K562 (cell line): ENCODE measurements around the gene C11orf98. TPM values are rescaled to one million over a fixed set of nuclear protein-coding genes. Genes with fewer than 3 reads are reported as not detected.

ENCODE experiments used
- ATF1 ChIP-seq, 2 experiments: fragments of 450-650 bp in 1 of 2; IDR thresholded peaks; 2 replicates each; pipeline ENCODE4 v1.6.1; 2016; ENCODE audit warnings: missing compliant biosample characterization in 1 of 2, missing genetic modification characterization in 1 of 2
- CREBBP ChIP-seq: IDR thresholded peaks from one replicate; pipeline ENCODE4 v1.6.1; 2012; ENCODE audit warnings: low read depth, mild to moderate bottlenecking, control low read depth, inconsistent platforms, low read length
- ETV1 ChIP-seq: fragments of 450-650 bp; conservative IDR thresholded peaks from 2 replicates; pipeline ENCODE4 v1.6.1; 2016; ENCODE audit warnings: missing genetic modification characterization, control low read depth, low read depth, missing compliant biosample characterization
- GTF3C2 ChIP-seq: IDR thresholded peaks from 3 replicates; pipeline ENCODE4 v1.6.1; 2011; ENCODE audit warnings: borderline replicate concordance, mild to moderate bottlenecking, moderate library complexity; ENCODE audit not compliant: insufficient read length; ENCODE audit errors: extremely low read depth
- HLTF ChIP-seq: fragments of 450-650 bp; IDR thresholded peaks from 2 replicates; pipeline ENCODE4 v1.6.1; 2016
- JUND ChIP-seq, 2 experiments: IDR thresholded peaks; 2 replicates in 1 of 2; 3 replicates in 1 of 2; pipeline ENCODE4 v1.6.1; 2011; ENCODE audit warnings: borderline replicate concordance in 2 of 2, low read depth in 2 of 2, low read length in 2 of 2, improper control_type of control experiment in 1 of 2, missing biosample characterization in 1 of 2, missing genetic modification characterization in 1 of 2, missing genetic modification reagents in 1 of 2
- MIER1 ChIP-seq: fragments of 450-650 bp; IDR thresholded peaks from 2 replicates; pipeline ENCODE4 v1.6.1; 2016; ENCODE audit warnings: antibody characterized with exemption, mild to moderate bottlenecking, low read depth
- MTA1 ChIP-seq: fragments of 450-650 bp; IDR thresholded peaks from 2 replicates; pipeline ENCODE4 v1.6.1; 2017; ENCODE audit warnings: borderline replicate concordance
- PHB2 ChIP-seq: fragments of 450-650 bp; IDR thresholded peaks from 2 replicates; pipeline ENCODE4 v1.6.1; 2017; ENCODE audit warnings: low read depth
- POLR3A ChIP-seq: IDR thresholded peaks from 2 replicates; pipeline ENCODE4 v1.6.1; 2011; ENCODE audit warnings: borderline replicate concordance, mild to moderate bottlenecking, moderate library complexity; ENCODE audit not compliant: insufficient read length, insufficient read depth; ENCODE audit errors: extremely low read depth
- PTRF ChIP-seq: fragments of 450-650 bp; IDR thresholded peaks from 2 replicates; pipeline ENCODE4 v1.6.1; 2016; ENCODE audit warnings: mild to moderate bottlenecking, missing genetic modification characterization, missing compliant biosample characterization
- RHOXF2B ChIP-seq: fragments of 250-450 bp; sonication (Bioruptor Pico); conservative IDR thresholded peaks from 2 replicates; pipeline ENCODE4 v1.5.1; 2021
- SMAD1 ChIP-seq: fragments of 150-350 bp; IDR thresholded peaks from 2 replicates; pipeline ENCODE4 v1.6.1; 2014; ENCODE audit warnings: low read length, low read depth; ENCODE audit not compliant: partially characterized antibody
- SOX6 ChIP-seq: fragments of 450-650 bp; IDR thresholded peaks from 2 replicates; pipeline ENCODE4 v1.6.1; 2014; ENCODE audit warnings: mild to moderate bottlenecking
- TRIM25 ChIP-seq: fragments of 450-650 bp; IDR thresholded peaks from 2 replicates; pipeline ENCODE4 v1.7.0; 2016; ENCODE audit warnings: borderline replicate concordance
- WHSC1 ChIP-seq: IDR thresholded peaks from one replicate; pipeline ENCODE4 v1.6.1; 2012; ENCODE audit warnings: low read length, control low read depth, inconsistent platforms
- ZFP1 ChIP-seq: fragments of 450-650 bp; formaldehyde crosslinking; IDR thresholded peaks from 2 replicates; pipeline ENCODE4 v1.4.0; 2020; ENCODE audit warnings: mild to moderate bottlenecking, mixed read lengths
- ZNF436 ChIP-seq: fragments of 250-450, 450-650 bp; sonication (Bioruptor Pico); formaldehyde crosslinking; IDR thresholded peaks from 2 replicates; pipeline ENCODE4 v1.7.0; 2020; ENCODE audit warnings: mild to moderate bottlenecking
- ZNF79 ChIP-seq: fragments of 250-450 bp; sonication (Bioruptor Pico); IDR thresholded peaks from 2 replicates; pipeline ENCODE4 v1.4.0; 2020; ENCODE audit warnings: low read depth, mild to moderate bottlenecking, moderate library complexity
- polyA plus RNA-seq, 8 experiments: library from polyadenylated mRNA; depleted of rRNA in 4 of 8; stranded (reverse) in 5 of 8; unstranded in 3 of 8; fragments of >200 nt; fragmentation: Nextera tagmentation in 2 of 8; fragmentation: Illumina TruSeq in 1 of 8; extraction: Ambion mirVana in 2 of 8; extraction: Trizol in 1 of 8; gene quantifications; 2 replicates each; pipeline versions ENCODE4 v1.2.1 to v1.2.3, GENCODE V29; 2011 to 2014; ENCODE audit warnings: inconsistent platforms in 1 of 8, missing spikeins in 1 of 8
- total RNA-seq, 7 experiments: library from RNA; depleted of rRNA in 6 of 7; stranded (reverse); fragments of >200 nt in 6 of 7; fragmentation: Illumina TruSeq in 2 of 7; extraction: Trizol in 2 of 7; gene quantifications; 2 replicates each; pipeline versions ENCODE4 v1.2.1 to v1.2.3, GENCODE V29; 2011 to 2021; ENCODE audit warnings: low replicate concordance in 1 of 7
- TF ChIP-seq, protein P1 (sequence below), 2 experiments: fragments of 450-650 bp in 1 of 2; IDR thresholded peaks; 2 replicates each; pipeline ENCODE4 v1.6.1; 2011 to 2017; ENCODE audit warnings: low read depth in 2 of 2, antibody characterized with exemption in 1 of 2, borderline replicate concordance in 1 of 2, low read length in 1 of 2, mild to moderate bottlenecking in 1 of 2, mixed read lengths in 1 of 2; ENCODE audit not compliant: control insufficient read depth in 1 of 2

Gene C11orf98
- total and polyA plus RNA-seq, 9 of the 15 experiments (the other 6 are each of a cell fraction or from before 2014, with no cell fraction given), result 103 to 352 (median 218) TPM

GRCh38 chr11:62645946-62646824 lies 18.8 kb downstream of the C11orf98 start, which contains the start of gene GANAB (continued):
- TF ChIP-seq, protein P1, sequence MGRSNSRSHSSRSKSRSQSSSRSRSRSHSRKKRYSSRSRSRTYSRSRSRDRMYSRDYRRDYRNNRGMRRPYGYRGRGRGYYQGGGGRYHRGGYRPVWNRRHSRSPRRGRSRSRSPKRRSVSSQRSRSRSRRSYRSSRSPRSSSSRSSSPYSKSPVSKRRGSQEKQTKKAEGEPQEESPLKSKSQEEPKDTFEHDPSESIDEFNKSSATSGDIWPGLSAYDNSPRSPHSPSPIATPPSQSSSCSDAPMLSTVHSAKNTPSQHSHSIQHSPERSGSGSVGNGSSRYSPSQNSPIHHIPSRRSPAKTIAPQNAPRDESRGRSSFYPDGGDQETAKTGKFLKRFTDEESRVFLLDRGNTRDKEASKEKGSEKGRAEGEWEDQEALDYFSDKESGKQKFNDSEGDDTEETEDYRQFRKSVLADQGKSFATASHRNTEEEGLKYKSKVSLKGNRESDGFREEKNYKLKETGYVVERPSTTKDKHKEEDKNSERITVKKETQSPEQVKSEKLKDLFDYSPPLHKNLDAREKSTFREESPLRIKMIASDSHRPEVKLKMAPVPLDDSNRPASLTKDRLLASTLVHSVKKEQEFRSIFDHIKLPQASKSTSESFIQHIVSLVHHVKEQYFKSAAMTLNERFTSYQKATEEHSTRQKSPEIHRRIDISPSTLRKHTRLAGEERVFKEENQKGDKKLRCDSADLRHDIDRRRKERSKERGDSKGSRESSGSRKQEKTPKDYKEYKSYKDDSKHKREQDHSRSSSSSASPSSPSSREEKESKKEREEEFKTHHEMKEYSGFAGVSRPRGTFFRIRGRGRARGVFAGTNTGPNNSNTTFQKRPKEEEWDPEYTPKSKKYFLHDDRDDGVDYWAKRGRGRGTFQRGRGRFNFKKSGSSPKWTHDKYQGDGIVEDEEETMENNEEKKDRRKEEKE (IDR thresholded peaks at IDR 0.05; ENCODE audit: borderline replicate concordance in 1 of 2, control insufficient read depth in 1 of 2, low read depth in 2 of 2, low read length in 1 of 2), result no peak
- TF ChIP-seq WHSC1, result no peak
- no peak for TF ChIP-seq PTRF (tag)
- TF ChIP-seq ETV1, result no peak
- no peak for TF ChIP-seq ZNF436 (CRISPR knock-in tag)
- TF ChIP-seq SOX6, result no peak
- TF ChIP-seq JUND (IDR thresholded peaks at IDR 0.05; ENCODE audit: borderline replicate concordance, low read depth, low read length), result no peak
- peak; percentile 14; the same call in 1 of the 3 replicates for TF ChIP-seq JUND (tag; IDR thresholded peaks at IDR 0.05; ENCODE audit: borderline replicate concordance, low read depth, low read length)
- peak; percentile 83 for TF ChIP-seq RHOXF2B
- no peak for TF ChIP-seq ZNF79
- TF ChIP-seq ATF1 (CRISPR knock-in tag; IDR thresholded peaks at IDR 0.05), result no peak
- peak; percentile 92 for TF ChIP-seq ATF1 (tag; IDR thresholded peaks at IDR 0.05)
- TF ChIP-seq HLTF, result no peak
- no peak for TF ChIP-seq POLR3A
- TF ChIP-seq CREBBP, result no peak
- TF ChIP-seq GTF3C2, result no peak
- no peak for TF ChIP-seq SMAD1
- no peak for TF ChIP-seq MTA1
- TF ChIP-seq TRIM25, result no peak
- TF ChIP-seq PHB2, result no peak
- TF ChIP-seq ZFP1 (CRISPR knock-in tag), result no peak
- TF ChIP-seq MIER1, result no peak
